OCI-LY7 (cell line): ENCODE results near the gene DGKZ.

Experiments used
- CTCF ChIP-seq: fragments of 200-600 bp; sonication (generic); conservative IDR thresholded peaks from 2 replicates; pipeline ENCODE4 v1.5.1; 2014; ENCODE audit warnings: mild to moderate bottlenecking, antibody characterized with exemption, low read length, moderate library complexity, mixed read lengths
- EZH2phosphoT487 ChIP-seq: fragments of 200-600 bp; sonication (generic); IDR thresholded peaks from 2 replicates; pipeline ENCODE4 v1.6.1; 2018; ENCODE audit warnings: low read depth, borderline replicate concordance, mild to moderate bottlenecking, mixed run types, antibody characterized with exemption, low read length, moderate library complexity, mixed read lengths

- no peak for TF ChIP-seq CTCF
- peak; percentile 70; the same call in 1 of the 2 replicates for TF ChIP-seq EZH2phosphoT487
Observed at GRCh38 chr11:46333394-46333947, 13.8 kb upstream of the DGKZ start.
